GM20000 (cell line): ENCODE measurements around the gene CCM2.

Experiments
- DNase-seq: peaks from one replicate; pipeline ENCODE4 v3.0.0; 2012; ENCODE audit warnings: low spot score
- TF ChIP-seq, protein P1 (sequence below): IDR thresholded peaks from 2 replicates; pipeline ENCODE4 v1.5.1; 2012; ENCODE audit warnings: mild to moderate bottlenecking, control low read depth; ENCODE audit errors: extremely low read depth, missing control alignments

The CCM2 gene

DNA sequence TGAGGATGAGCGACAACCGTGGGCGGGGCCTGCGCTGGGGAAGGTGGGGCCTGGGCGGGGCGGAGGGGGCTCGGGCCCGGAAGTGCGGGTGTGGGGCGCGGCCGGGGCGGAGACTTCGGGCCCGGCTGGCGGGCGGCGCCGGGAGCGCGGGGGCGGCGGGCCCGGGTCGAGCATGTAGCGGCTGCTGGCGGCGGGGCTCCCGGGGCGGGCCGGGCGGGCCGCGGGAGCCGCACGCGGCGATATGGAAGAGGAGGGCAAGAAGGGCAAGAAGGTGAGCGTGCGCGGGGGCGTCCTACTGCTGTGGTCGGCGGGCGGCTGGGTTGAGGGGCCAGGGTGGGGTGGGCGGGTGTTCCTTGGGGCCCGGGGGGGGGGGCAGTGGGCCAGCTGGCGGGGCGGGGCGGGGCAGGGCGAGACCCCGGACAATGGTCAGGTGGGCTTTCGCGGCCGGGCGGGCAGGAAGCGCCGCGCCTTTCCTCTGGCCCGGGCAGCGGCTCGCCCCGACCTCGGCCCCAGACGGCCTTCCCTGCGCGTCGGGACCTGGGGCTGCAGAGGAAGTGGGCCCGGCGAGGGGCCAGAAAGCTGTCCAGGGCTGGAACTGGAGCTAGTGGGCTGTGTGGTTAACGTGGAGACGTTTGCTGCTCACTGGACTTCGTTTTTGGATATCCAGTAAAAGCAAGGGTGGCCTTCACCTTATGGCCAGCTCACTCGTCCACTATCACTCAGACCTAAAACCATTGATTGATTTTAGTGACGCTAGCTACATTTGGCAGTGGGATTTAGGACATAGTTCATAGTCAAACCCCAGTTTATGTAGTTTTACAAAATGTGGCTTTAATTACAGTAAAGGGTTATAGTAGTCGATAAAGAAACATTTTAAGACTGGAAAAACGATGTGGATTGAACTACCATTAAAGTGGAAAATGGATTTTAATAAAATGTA, at the start of gene CCM2:
TSS of gene CCM2 (plus strand) at position 109 of the 940 bp plus-strand sequence. CDS start at position 242, 133 bp downstream.
- no peak for DNase-seq
- TF ChIP-seq, protein P1, sequence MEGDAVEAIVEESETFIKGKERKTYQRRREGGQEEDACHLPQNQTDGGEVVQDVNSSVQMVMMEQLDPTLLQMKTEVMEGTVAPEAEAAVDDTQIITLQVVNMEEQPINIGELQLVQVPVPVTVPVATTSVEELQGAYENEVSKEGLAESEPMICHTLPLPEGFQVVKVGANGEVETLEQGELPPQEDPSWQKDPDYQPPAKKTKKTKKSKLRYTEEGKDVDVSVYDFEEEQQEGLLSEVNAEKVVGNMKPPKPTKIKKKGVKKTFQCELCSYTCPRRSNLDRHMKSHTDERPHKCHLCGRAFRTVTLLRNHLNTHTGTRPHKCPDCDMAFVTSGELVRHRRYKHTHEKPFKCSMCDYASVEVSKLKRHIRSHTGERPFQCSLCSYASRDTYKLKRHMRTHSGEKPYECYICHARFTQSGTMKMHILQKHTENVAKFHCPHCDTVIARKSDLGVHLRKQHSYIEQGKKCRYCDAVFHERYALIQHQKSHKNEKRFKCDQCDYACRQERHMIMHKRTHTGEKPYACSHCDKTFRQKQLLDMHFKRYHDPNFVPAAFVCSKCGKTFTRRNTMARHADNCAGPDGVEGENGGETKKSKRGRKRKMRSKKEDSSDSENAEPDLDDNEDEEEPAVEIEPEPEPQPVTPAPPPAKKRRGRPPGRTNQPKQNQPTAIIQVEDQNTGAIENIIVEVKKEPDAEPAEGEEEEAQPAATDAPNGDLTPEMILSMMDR: no peak

DNA sequence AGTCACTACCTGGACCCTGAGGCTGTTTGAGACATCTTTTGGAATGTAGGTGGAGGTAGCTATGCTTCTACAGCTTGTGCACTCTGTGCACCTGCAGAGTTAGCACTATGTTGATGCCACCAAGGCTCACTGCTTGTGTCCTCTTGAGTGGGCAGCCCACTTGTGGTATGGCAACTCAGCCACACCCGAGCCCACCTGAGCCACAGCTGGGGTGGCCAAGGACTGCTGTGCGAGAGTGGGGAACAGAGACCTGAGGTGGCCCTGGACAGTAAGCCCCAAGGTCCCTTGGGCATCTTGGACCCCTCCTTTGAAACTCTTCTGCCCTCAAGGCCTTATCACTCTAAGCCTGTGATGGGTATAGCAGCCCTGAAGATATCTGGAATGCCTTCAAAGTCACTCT, 46.8 kb upstream of the CCM2 start:
- TF ChIP-seq, protein P1: no peak
- no peak for DNase-seq

GRCh38 chr7:44955733-44956132, 44.3 kb upstream of the CCM2 start:
- TF ChIP-seq, protein P1: no peak
- DNase-seq: no peak

GRCh38 chr7:44956157-44956766, 43.7 kb upstream of the CCM2 start:
- no peak for DNase-seq
- TF ChIP-seq, protein P1: no peak

DNA sequence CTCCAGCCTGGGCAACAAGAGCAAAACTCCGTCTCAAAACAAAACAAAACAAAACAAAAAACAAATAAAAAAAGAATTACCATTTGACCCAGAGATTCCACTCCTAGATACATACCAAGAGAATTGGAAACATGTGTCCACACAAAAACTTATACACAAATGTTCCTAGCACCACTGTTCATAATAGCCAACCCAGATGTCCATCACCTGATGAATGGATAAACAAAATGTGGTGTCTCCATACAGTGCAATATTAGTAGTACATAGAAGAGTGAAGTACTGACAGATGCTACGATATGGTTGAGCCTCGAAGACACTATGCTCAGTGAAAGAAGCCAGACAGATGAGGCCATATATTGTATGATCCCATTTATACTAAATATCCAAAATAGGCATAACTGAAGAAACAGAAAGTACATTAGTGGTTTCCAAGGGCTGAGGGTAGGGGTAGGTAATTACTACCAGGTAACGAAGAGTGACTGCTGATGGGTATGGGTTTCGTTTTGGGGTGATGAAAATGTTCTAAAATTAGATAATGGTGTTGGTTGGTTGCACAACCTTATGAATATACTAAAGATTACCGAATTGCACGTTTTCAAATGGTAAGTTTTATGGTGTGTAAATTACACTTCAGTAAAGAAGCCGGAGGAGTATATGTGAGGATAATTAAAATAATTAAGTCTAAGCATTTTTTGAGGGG, 41.2 kb upstream of the CCM2 start:
- DNase-seq: no peak
- TF ChIP-seq, protein P1: no peak

DNA sequence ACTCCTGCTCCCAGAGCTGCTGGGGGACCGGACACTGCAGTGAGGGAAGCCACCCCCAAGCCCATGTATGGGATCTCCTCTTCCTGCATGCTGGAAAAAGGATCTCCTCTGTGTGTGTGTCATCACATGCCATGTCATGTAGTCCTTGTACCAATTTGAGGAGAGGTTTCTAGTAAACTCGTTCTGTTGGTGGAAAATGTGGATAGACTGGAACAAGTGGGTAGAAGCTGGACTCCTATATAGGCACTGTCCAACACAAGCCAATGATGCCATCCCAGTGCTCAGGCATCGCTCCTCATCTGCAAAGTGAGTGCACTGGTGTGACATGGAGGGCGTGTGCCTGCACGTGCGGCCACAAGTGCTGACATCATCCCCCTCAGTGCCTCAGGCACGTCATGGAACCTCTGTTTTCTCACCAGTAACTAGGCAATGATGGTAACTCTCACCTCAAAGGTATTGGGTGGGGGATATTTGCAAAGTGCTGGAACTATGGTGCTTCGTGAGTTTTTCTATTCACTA, 40.5 kb upstream of the CCM2 start:
- TF ChIP-seq, protein P1: no peak
- no peak for DNase-seq
